ENCODE data around the gene EVX1.

Gene EVX1

DNA sequence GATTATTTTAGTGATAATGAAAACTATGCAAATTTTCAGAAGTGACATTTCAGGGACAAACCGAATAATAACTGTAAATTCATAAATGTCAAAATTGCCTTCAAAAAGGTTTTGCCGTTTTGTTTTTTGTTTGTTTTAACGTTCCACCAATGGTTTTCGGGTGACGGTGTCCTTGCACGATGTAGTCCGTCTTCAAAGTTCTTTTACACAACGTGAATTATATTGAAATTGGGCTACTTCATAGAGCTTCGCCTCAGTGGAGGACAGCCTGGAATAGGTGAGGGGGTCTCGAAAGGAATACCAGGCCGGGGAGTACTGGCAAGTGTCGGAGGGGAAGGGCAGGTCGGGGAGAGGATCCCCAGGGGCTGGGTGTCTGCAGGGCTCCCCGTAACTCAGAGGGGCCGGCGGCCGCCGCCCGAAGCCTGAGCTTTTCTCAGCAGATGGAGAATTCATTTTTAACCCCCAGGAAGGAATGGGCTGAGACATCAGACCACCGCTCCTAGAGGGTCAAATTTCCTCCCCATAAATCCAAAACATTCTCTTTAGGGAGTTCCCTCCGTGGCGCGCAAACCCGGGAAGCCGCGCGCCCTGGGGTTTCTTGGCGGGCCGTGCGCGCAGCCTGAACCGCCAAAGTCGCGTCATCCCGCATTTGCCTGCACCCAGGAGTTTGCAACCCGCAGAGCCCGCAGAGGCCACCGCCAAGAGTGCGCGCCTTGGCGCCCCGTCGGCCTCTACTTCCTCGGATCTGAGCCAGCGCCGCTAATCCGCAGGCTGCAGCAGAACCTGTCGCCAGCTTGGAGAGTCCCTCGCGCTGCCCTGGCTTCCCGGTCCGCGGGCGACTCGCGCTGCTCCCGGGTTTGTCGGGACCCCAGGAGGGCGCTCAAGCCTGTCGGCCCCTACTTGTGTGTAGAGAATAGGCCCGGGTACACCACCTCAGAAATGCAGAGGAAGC lies 17.3 kb upstream of the EVX1 start:
- Histone ChIP-seq H3K27me3 (ENCODE audit: insufficient read depth, poor library complexity, severe bottlenecking) (no peaks in the 10 kb centered on the region), H3K4me3 (ENCODE audit: severe bottlenecking) (no peak overlapping the region), H3K27ac (ENCODE audit: poor library complexity, severe bottlenecking) (no peak overlapping the region), H3K36me3 (ENCODE audit: low read depth) (no peaks in the 10 kb centered on the region), H3K4me1 (ENCODE audit: insufficient read depth, poor library complexity, severe bottlenecking) (no peaks in the 10 kb centered on the region), H3K9me3 (ENCODE audit: severe bottlenecking) (no peaks in the 10 kb centered on the region)
- DNase-seq (ENCODE audit: low spot score), result no peak
- ATAC-seq (ENCODE audit: low read depth), result no peak
- TF ChIP-seq, protein P1, sequence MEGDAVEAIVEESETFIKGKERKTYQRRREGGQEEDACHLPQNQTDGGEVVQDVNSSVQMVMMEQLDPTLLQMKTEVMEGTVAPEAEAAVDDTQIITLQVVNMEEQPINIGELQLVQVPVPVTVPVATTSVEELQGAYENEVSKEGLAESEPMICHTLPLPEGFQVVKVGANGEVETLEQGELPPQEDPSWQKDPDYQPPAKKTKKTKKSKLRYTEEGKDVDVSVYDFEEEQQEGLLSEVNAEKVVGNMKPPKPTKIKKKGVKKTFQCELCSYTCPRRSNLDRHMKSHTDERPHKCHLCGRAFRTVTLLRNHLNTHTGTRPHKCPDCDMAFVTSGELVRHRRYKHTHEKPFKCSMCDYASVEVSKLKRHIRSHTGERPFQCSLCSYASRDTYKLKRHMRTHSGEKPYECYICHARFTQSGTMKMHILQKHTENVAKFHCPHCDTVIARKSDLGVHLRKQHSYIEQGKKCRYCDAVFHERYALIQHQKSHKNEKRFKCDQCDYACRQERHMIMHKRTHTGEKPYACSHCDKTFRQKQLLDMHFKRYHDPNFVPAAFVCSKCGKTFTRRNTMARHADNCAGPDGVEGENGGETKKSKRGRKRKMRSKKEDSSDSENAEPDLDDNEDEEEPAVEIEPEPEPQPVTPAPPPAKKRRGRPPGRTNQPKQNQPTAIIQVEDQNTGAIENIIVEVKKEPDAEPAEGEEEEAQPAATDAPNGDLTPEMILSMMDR (IDR thresholded peaks at IDR 0.05; ENCODE audit: poor library complexity, severe bottlenecking), result no peak

DNA sequence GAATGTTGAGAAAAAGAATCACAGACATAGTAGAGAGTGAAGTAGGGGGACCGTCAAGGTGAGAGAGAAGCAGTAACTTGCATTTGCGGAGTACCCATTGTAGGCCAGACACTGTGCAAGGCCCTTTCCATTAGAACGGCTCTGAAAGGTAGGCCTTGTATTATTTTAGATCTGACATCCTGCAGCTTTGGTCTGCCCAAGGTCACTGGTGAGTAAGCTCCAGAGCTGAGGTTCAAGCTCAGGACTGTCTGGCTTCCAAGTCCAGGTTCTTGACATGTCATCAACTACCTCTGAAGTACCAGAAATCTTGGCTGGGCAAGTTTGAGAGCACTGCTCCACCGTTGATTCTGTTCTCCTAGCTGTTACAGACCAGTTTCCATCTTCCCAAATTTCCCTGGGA lies 13.2 kb upstream of the EVX1 start:
- H3K9me3 ChIP-seq (ENCODE audit: severe bottlenecking), result no peaks in the 10 kb centered on the region
- ATAC-seq (ENCODE audit: low read depth) (no peak), DNase-seq (ENCODE audit: low spot score) (no peak)
- no peak overlapping the region for H3K4me3 ChIP-seq (ENCODE audit: severe bottlenecking)
- no peaks in the 10 kb centered on the region for H3K36me3 ChIP-seq (ENCODE audit: low read depth)
- H3K4me1 ChIP-seq (ENCODE audit: insufficient read depth, poor library complexity, severe bottlenecking), result no peaks in the 10 kb centered on the region
- H3K27me3 ChIP-seq (ENCODE audit: insufficient read depth, poor library complexity, severe bottlenecking), result no peaks in the 10 kb centered on the region
- no peak overlapping the region for H3K27ac ChIP-seq (ENCODE audit: poor library complexity, severe bottlenecking)
- TF ChIP-seq, protein P1 (IDR thresholded peaks at IDR 0.05; ENCODE audit: poor library complexity, severe bottlenecking), result no peak

DNA sequence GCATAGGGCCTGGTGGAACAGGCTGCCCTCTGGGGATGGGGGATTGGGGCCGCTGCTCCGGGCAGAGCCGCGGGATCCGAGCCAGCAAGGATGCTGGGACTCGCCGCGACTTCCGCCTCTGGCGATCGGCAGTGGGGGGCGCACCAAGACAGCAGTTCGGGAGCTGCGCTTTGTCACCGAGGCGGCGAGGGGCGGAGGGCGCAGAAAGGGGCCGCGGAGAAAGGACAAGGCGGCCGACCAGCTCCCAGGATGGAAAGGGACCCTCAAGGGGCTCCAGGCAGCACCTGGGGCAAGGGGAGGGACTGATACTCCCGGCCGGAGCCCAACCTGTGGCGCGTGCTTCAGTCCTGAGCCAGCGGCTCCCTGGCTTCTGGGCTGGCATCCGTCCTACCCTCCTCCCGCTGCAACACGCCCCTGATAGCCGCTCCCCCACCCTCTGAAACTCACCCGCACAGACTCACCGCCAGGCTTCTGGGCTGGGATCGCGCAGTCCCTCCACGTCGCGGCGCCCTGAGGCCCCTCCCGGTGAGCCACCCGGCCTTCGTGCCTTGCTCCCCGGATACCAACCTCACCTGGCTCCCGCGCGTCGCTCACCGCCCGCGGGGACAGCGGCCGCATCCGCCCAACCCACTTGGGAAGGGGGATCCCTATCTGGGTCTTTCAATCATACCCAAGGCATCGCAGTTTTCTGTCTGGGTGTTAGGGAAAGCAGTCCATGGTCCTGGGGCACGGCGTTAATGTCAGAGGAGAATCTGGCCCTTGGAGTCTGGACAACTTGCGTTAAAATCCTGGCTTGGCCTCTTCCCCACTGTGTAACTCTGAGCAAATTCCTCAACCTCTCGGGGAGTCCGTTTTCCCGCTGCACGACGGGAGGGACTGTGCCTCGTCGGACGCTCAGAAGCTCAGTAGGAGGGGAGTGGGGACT lies 7.0 kb upstream of the EVX1 start:
- no peaks in the 10 kb centered on the region for H3K36me3 ChIP-seq (ENCODE audit: low read depth)
- H3K27ac ChIP-seq (ENCODE audit: poor library complexity, severe bottlenecking), result no peak overlapping the region
- TF ChIP-seq, protein P1 (IDR thresholded peaks at IDR 0.05; ENCODE audit: poor library complexity, severe bottlenecking), result peak; percentile 76
- H3K4me1 ChIP-seq (ENCODE audit: insufficient read depth, poor library complexity, severe bottlenecking), result no peaks in the 10 kb centered on the region
- ATAC-seq (ENCODE audit: low read depth) (peak; percentile 74), DNase-seq (ENCODE audit: low spot score) (no peak)
- peaks cover 8% of the 10 kb centered on the region for H3K27me3 ChIP-seq (ENCODE audit: insufficient read depth, poor library complexity, severe bottlenecking)
- no peaks in the 10 kb centered on the region for H3K9me3 ChIP-seq (ENCODE audit: severe bottlenecking)
- H3K4me3 ChIP-seq (ENCODE audit: severe bottlenecking), result peak overlapping the region; percentile 35

DNA sequence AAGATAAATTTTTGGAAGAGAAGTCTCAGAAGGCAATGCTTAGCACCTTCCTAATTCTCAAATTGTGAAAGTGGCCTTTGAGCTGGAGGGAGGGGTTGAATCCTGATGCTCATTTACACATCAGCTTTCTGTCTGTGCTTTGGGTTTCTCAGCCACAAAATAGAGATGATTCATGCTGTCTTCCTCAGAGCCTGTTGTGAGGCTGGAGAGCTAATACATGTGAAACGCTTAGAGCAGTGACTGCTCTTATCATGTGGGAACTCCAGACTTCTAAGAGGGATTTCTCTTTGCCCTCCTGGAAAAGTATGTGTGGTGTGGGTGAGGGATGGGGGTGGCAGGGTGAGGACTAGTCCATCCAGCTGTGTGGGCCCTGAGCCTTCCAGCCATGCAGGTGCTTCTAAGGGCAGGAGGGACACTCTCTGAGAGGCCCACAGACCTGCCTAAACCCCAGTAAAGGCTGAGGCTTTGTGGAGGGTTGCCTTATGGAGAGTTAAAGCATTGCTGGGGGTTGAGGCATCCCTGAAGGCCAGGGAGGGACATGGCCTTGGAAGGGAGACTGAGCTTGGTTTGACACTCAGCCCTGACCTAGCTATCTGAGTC lies 4.8 kb upstream of the EVX1 start:
- no peaks in the 10 kb centered on the region for H3K9me3 ChIP-seq (ENCODE audit: severe bottlenecking)
- H3K4me3 ChIP-seq (ENCODE audit: severe bottlenecking), result no peak overlapping the region
- ATAC-seq (ENCODE audit: low read depth), result peak; percentile 43; the same call in 2 of the 3 replicates
- no peak overlapping the region for H3K27ac ChIP-seq (ENCODE audit: poor library complexity, severe bottlenecking)
- no peak for DNase-seq (ENCODE audit: low spot score)
- H3K27me3 ChIP-seq (ENCODE audit: insufficient read depth, poor library complexity, severe bottlenecking), result peaks cover 30% of the 10 kb centered on the region
- H3K4me1 ChIP-seq (ENCODE audit: insufficient read depth, poor library complexity, severe bottlenecking), result no peaks in the 10 kb centered on the region
- TF ChIP-seq, protein P1 (IDR thresholded peaks at IDR 0.05; ENCODE audit: poor library complexity, severe bottlenecking), result no peak
- H3K36me3 ChIP-seq (ENCODE audit: low read depth), result no peaks in the 10 kb centered on the region
